WTC11 (cell line): Measurements from ENCODE around the gene IBA57. TPM values are rescaled to one million over a fixed set of nuclear protein-coding genes. Genes with fewer than 3 reads are reported as not detected.

Experiments used
- ATAC-seq: fragments of 200-7000 bp; cut with Tn5 transposase; 2 replicates; pipeline ENCODE4 v1.10.0; 2021; ENCODE audit warnings: mild to moderate bottlenecking, moderate library complexity
- CTCF ChIA-PET: fragments of 300-600 bp; sonication (Branson Sonifier 250); formaldehyde crosslinking; loops from one replicate; lab custom pipeline; 2021; ENCODE audit warnings: antibody characterized with exemption; lab: Charles Lee
- POLR2A ChIA-PET: fragments of 350-600 bp; sonication (Branson Sonifier 250); formaldehyde crosslinking; loops from one replicate; lab custom pipeline; 2021; ENCODE audit warnings: antibody characterized with exemption; lab: Charles Lee
- DNase-seq: peaks from one replicate; pipeline ENCODE4 v3.0.0; 2021; ENCODE audit warnings: low spot score
- H3K27ac Mint-ChIP-seq: 2 replicates; pipeline ENCODE4 v1.8.0; 2021; ENCODE audit warnings: mixed read lengths
- H3K27me3 Mint-ChIP-seq: 2 replicates; pipeline ENCODE4 v1.8.0; 2021; ENCODE audit warnings: low read depth, mild to moderate bottlenecking, moderate library complexity, mixed read lengths
- H3K36me3 Mint-ChIP-seq: 2 replicates; pipeline ENCODE4 v1.8.0; 2021; ENCODE audit warnings: mixed read lengths
- H3K4me1 Mint-ChIP-seq: 2 replicates; pipeline ENCODE4 v1.8.0; 2022; ENCODE audit warnings: mixed read lengths
- H3K4me3 Mint-ChIP-seq: 2 replicates; pipeline ENCODE4 v1.8.0; 2021; ENCODE audit warnings: mild to moderate bottlenecking, moderate library complexity, mixed read lengths
- H3K9me3 Mint-ChIP-seq: 2 replicates; pipeline ENCODE4 v1.8.0; 2021; ENCODE audit warnings: mixed read lengths
- AFF4 ChIP-seq: sonication (generic); formaldehyde crosslinking; IDR thresholded peaks from 2 replicates; pipeline ENCODE4 v1.8.1; 2023; ENCODE audit warnings: mild to moderate bottlenecking, missing genetic modification reagents, borderline replicate concordance
- ATF3 ChIP-seq: sonication (generic); formaldehyde crosslinking; conservative IDR thresholded peaks from 2 replicates; pipeline ENCODE4 v1.8.1; 2022; ENCODE audit warnings: mild to moderate bottlenecking, missing genetic modification reagents
- CBFB ChIP-seq: sonication (generic); formaldehyde crosslinking; IDR thresholded peaks from 2 replicates; pipeline ENCODE4 v1.8.1; 2022; ENCODE audit warnings: mild to moderate bottlenecking, low read depth, missing genetic modification reagents
- CREM ChIP-seq: sonication (generic); formaldehyde crosslinking; IDR thresholded peaks from 2 replicates; pipeline ENCODE4 v1.8.1; 2022; ENCODE audit warnings: mild to moderate bottlenecking, missing genetic modification reagents, moderate library complexity
- ESRRA ChIP-seq: sonication (generic); formaldehyde crosslinking; IDR thresholded peaks from 2 replicates; pipeline ENCODE4 v1.8.1; 2022; ENCODE audit warnings: mild to moderate bottlenecking, missing genetic modification reagents, borderline replicate concordance
- GTF2I ChIP-seq: fragments of 250-450 bp; sonication (Bioruptor Pico); conservative IDR thresholded peaks from 2 replicates; pipeline ENCODE4 v1.4.0; 2021; ENCODE audit warnings: mild to moderate bottlenecking
- MAX ChIP-seq: sonication (generic); formaldehyde crosslinking; IDR thresholded peaks from 2 replicates; pipeline ENCODE4 v1.8.0; 2022; ENCODE audit warnings: mild to moderate bottlenecking, missing genetic modification reagents
- MYBL2 ChIP-seq: sonication (generic); formaldehyde crosslinking; IDR thresholded peaks from 2 replicates; pipeline ENCODE4 v1.8.1; 2023; ENCODE audit warnings: mild to moderate bottlenecking, moderate library complexity, missing genetic modification reagents
- NR2C2 ChIP-seq: sonication (generic); formaldehyde crosslinking; IDR thresholded peaks from 2 replicates; pipeline ENCODE4 v1.8.0; 2022; ENCODE audit warnings: mild to moderate bottlenecking, missing genetic modification reagents
- RELA ChIP-seq: sonication (generic); formaldehyde crosslinking; IDR thresholded peaks from 2 replicates; pipeline ENCODE4 v1.8.1; 2022; ENCODE audit warnings: missing genetic modification reagents, mild to moderate bottlenecking, borderline replicate concordance
- SMAD3 ChIP-seq: sonication (generic); formaldehyde crosslinking; IDR thresholded peaks from 2 replicates; pipeline ENCODE4 v1.8.0; 2022; ENCODE audit warnings: missing genetic modification reagents, mild to moderate bottlenecking, borderline replicate concordance
- SOX15 ChIP-seq: fragments of 250-450 bp; sonication (Bioruptor Pico); IDR thresholded peaks from 2 replicates; pipeline ENCODE4 v1.9.0; 2021; ENCODE audit warnings: mild to moderate bottlenecking
- SP1 ChIP-seq: sonication (generic); formaldehyde crosslinking; conservative IDR thresholded peaks from 2 replicates; pipeline ENCODE4 v1.8.1; 2022; ENCODE audit warnings: missing genetic modification reagents
- TCF7 ChIP-seq: sonication (generic); formaldehyde crosslinking; IDR thresholded peaks from 2 replicates; pipeline ENCODE4 v1.8.0; 2022; ENCODE audit warnings: mild to moderate bottlenecking, low read depth, missing genetic modification reagents, moderate library complexity
- TEAD1 ChIP-seq: sonication (generic); formaldehyde crosslinking; IDR thresholded peaks from 2 replicates; pipeline ENCODE4 v1.8.0; 2022; ENCODE audit warnings: mild to moderate bottlenecking, missing genetic modification reagents
- TEAD4 ChIP-seq: sonication (generic); formaldehyde crosslinking; IDR thresholded peaks from 2 replicates; pipeline ENCODE4 v1.8.0; 2022; ENCODE audit warnings: mild to moderate bottlenecking, missing genetic modification reagents
- ZNF416 ChIP-seq: fragments of 250-450 bp; sonication (Bioruptor Pico); IDR thresholded peaks from 2 replicates; pipeline ENCODE4 v1.9.0; 2021; ENCODE audit warnings: mild to moderate bottlenecking, inconsistent platforms
- ZNF532 ChIP-seq: fragments of 250-450 bp; sonication (Bioruptor Pico); IDR thresholded peaks from 2 replicates; pipeline ENCODE4 v1.9.0; 2021; ENCODE audit warnings: mild to moderate bottlenecking, borderline replicate concordance
- ZNF671 ChIP-seq: fragments of 250-450 bp; sonication (Bioruptor Pico); IDR thresholded peaks from 2 replicates; pipeline ENCODE4 v1.8.0; 2021; ENCODE audit warnings: mild to moderate bottlenecking
- total RNA-seq: library from RNA; stranded (reverse); gene quantifications from 3 replicates; pipeline ENCODE4 v1.2.3, GENCODE V29; 2021
- TF ChIP-seq, protein P1 (sequence below): sonication (generic); formaldehyde crosslinking; IDR thresholded peaks from 2 replicates; pipeline ENCODE4 v1.8.1; 2023; ENCODE audit warnings: mild to moderate bottlenecking, missing genetic modification reagents
- TF ChIP-seq, protein P2 (sequence below): fragments of 250-450 bp; sonication (Bioruptor Pico); IDR thresholded peaks from 2 replicates; pipeline ENCODE4 v1.9.0; 2021; ENCODE audit warnings: mild to moderate bottlenecking

The IBA57 gene
- total RNA-seq, 1 experiment from 2014 or later, result 11.4 TPM

DNA sequence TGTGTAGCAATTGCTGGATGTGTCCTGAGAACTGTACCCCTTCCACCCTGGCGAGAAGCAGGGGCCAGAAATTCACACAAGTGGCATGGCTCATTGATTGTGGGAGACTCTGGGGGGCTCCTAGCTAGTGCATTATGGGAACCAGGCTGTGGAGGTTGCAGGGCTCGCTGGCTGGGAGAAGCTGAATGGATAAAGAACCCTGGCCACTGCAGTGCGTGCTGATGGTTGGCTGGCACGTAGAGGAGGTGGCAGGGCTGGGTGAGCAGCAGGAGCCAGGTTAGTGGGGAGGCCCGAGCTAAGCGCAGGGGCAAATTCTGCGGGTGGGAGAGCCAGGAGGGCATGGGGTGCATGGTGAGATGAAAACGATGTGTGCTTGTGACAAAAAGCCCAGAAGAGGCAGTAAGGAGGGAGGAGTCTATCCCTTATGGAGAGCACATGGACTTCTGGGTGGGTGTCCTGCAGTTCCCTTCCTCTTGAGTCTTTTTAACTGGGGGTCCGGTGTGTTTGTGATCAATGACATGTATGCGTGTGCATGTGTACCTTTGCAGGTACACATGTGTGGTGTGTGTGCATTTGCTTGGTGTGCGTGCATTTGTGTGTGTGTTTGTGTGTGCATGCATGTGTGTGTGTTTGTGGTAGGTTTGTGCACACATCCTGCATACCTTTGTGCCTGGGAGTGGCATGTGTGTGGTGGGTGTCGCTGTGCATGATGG is 22.0 kb upstream of the IBA57 start:
- no peaks in the 10 kb centered on the region for H3K36me3 Mint-ChIP-seq
- H3K4me1 Mint-ChIP-seq, result peaks cover 7% of the 10 kb centered on the region; the same call in 1 of the 2 replicates
- no peak for DNase-seq
- peak overlapping the region; percentile 59; the same call in 1 of the 2 replicates for H3K27ac Mint-ChIP-seq
- TF ChIP-seq SOX15 (CRISPR knock-in tag) (no peak), RELA (CRISPR knock-in tag) (no peak), SP1 (CRISPR knock-in tag) (no peak), AFF4 (CRISPR knock-in tag) (no peak), MYBL2 (no peak), GTF2I (no peak), TEAD1 (no peak), ZNF532 (no peak), CREM (CRISPR knock-in tag) (no peak), SMAD3 (CRISPR knock-in tag) (no peak), MAX (no peak)
- TF ChIP-seq, protein P1, sequence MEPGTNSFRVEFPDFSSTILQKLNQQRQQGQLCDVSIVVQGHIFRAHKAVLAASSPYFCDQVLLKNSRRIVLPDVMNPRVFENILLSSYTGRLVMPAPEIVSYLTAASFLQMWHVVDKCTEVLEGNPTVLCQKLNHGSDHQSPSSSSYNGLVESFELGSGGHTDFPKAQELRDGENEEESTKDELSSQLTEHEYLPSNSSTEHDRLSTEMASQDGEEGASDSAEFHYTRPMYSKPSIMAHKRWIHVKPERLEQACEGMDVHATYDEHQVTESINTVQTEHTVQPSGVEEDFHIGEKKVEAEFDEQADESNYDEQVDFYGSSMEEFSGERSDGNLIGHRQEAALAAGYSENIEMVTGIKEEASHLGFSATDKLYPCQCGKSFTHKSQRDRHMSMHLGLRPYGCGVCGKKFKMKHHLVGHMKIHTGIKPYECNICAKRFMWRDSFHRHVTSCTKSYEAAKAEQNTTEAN (CRISPR knock-in tag), result no peak
- TF ChIP-seq, all 79 proteins: peak for 0
- ChIA-PET POLR2A (no interaction called here), CTCF (interaction anchor here (1.1 to 1.4 kb wide), 3 partner anchors 13 to 22 kb away, joined by 3 to 6 read pairs (median 3); no protein-coding TSS in a partner anchor)
- no peak for ATAC-seq
- Mint-ChIP-seq H3K9me3 (no peaks in the 10 kb centered on the region), H3K4me3 (no peak overlapping the region), H3K27me3 (no peaks in the 10 kb centered on the region)

DNA sequence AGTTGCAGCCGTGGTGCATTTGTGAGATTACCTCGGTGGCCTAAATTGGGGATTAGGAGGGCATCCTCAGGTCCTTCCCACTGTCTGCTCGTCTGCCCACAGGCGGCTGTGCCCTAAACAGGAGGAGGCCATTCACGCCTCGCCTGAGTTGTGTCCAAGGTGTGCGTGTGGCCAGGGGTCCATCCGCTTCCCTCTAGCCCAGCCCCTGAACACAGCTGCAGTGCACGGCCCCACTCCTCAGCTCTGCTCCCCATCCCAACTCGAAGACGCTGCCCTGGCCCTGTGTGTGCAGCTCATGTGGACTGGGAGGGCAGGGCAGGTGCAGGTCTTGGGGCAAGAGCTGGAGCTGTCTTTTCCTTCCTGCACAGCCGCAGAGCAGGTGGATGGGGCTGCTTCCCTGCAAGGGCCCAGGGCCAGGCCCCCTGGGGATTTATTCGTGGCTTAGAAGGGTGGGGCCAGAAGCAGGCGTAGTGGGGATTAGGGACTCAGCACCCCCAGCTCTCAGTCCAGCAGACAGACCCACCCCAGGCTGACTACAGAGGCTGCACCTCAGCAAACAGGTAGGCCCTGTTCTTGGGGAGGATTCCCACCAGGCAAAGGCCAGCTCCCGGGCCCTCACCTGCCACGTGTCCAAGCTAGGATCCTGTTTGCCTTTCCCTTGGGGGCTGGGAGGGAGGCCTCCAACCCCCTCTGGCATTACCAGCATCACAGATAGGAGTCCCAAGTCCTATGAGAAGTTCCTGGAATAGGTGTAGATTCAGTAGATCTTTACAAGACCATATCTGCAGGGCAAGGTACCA is 21.2 kb upstream of the IBA57 start:
- Mint-ChIP-seq H3K9me3 (no peaks in the 10 kb centered on the region), H3K27ac (no peak overlapping the region), H3K4me1 (peaks cover 7% of the 10 kb centered on the region; the same call in 1 of the 2 replicates), H3K4me3 (no peak overlapping the region), H3K36me3 (no peaks in the 10 kb centered on the region), H3K27me3 (no peaks in the 10 kb centered on the region)
- CTCF ChIA-PET, result interaction anchor here (1.1 to 1.2 kb wide), 2 partner anchors 14 to 21 kb away, joined by 3 read pairs; no protein-coding TSS in a partner anchor
- ATAC-seq (no peak), DNase-seq (no peak)
- POLR2A ChIA-PET, result no interaction called here
- TF ChIP-seq, protein P2, sequence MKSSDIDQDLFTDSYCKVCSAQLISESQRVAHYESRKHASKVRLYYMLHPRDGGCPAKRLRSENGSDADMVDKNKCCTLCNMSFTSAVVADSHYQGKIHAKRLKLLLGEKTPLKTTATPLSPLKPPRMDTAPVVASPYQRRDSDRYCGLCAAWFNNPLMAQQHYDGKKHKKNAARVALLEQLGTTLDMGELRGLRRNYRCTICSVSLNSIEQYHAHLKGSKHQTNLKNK (CRISPR knock-in tag), result no peak
- no peak for TF ChIP-seq TCF7 (CRISPR knock-in tag)
- no peak for TF ChIP-seq CBFB (CRISPR knock-in tag)
- TF ChIP-seq ESRRA (CRISPR knock-in tag), result no peak
- no peak for TF ChIP-seq ZNF416 (CRISPR knock-in tag)
- TF ChIP-seq SOX15 (CRISPR knock-in tag), result no peak
- no peak for TF ChIP-seq TEAD4 (CRISPR knock-in tag)
- no peak for TF ChIP-seq ZNF671 (CRISPR knock-in tag)
- no peak for TF ChIP-seq ATF3 (CRISPR knock-in tag)
- no peak for TF ChIP-seq MAX
- no peak for TF ChIP-seq NR2C2 (CRISPR knock-in tag)
